Activated CD4-positive, alpha-beta T cell treated with anti-CD3 and anti-CD28 coated beads, Interleukin-10, Interleukin-2, amounts not matched to agents 100 ng/mL and 50 ng/mL, durations not matched to agents 16 hours and 8 hours (primary cell): Measurements from ENCODE around the gene NALCN.
A peak's percentile ranks its signal among the peaks of the same experiment; 100 is the strongest.

ENCODE experiments used
- DNase-seq: peaks from one replicate; pipeline ENCODE4 v3.0.0-alpha.2; 2020

The NALCN gene

DNA sequence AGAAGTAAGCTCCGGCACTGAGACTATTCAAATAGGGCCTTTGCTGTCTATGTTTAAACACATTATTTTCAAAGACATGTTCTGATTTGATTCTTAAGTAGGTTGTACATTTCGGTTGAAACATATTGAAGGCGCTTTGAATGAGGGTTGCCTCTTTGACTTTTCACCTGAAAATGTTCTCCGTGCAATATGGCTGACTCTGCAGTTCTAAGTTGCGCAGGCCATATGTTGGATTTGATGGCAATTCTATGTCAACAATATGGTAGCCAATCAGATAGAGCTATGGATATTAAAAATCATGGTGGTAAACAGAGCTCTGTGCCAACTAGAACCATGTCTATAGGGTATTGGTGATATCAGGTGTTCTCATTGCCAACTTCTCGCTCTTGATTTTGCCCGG lies 307.3 kb downstream of the NALCN start:
- DNase-seq = no peak

DNA sequence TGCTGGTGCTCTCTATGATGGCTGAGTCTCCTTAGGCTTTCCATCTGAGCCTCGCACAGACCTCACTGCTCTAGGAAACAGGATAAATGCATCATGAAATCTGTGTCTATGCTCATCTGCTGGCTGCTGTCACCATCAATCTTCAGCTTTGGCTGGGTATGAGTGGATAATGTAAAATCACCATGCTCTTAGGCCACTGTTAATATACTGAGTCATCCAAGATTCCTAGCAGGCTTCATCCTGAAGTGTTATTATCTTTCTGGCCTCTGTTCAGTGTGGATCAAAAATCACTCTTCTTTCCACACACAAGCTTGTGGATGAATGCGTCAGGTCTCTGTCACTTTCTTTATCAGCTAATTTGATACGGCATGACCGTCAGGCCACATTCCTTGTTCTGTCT lies 317.4 kb downstream of the NALCN start:
- DNase-seq = no peak

DNA sequence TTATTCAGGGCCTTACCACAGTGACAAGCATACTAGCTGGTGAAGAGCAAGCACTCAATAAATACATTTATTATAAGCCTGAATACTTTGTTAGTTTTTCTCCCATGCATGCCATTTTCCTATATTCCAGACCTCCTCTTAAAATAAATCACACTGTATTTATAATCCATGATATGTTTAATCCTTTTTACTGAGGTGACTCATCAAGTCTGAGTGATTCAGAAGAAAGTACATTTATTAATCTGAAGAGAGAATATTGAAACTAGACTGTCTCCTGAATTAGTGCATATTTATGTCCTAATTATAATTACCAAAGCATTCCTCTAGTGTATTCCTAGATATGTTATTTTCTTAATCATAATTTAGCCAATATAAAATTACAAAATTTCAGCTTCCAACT lies 323.3 kb downstream of the NALCN start:
- no peak for DNase-seq

DNA sequence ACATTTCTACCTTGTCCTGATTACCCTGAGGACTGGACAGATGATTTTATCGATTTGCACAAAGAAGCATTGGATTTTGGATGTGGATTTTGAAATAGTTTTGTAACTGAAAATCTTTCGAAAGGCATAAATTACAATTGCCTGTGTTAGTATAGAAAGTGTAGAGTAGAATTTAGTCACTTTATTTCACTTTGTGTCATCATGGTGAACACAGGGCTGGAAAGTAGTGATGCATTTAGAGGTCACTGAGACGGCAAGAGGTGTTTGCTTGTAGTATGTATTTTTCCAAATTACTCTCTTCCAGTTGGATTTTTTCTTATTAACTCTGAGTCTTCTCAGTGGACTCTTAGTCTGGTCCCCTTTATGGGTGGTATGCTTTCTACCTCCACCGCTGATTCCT lies 326.0 kb downstream of the NALCN start:
- DNase-seq = peak; percentile 16

DNA sequence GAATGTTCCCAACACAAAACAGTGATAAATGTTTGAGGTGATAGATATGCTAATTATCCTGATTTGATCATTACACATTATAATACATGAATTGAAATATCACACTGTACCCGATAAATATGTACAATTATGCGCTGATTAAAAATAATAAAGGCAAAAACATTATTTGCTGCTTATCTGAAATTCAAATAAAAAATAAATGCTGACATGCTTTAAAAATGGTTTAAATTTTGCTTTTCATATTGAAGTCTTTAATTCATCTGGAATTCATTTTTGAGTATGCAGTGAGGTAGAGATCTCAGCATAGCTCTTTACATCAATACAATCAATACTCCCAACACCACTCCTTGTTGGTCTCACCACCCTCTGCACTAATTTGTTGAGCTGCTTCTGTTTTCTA lies 330.8 kb downstream of the NALCN start:
- DNase-seq = no peak

DNA sequence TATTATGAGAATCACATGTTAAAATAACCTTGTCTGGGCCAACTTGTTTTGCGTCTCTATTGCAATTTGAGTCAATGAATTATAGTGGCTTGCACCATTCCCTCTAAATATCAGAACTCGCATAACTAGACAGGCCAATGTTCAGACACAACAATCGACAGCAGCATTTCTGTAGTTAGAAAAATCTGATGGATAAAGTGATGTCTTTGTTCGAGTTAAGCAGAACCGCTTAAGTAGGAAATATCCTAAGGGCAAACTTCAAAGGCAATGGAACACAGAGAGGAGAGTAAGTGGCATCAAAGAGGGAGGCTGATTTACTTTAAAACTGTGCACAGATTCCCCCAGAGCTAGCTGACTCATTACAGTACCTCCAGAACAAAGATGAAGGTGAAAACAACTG lies 333.9 kb downstream of the NALCN start:
- no peak for DNase-seq

DNA sequence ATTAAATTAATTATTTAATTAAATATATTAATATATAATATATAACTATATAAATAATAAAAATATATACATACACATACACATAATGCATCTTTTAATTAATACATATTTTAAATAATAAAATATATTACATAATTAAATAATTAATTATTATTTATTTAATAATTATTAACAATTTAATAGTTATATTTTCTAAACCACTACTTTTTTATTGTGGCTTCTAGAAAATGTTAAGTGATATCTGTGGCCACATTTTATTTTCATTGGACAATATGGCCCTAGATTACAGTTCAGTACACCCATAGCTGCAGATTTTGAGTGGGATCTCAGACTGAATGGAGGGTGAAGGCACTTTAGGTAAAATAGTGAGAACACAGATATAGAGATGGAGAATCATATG lies 335.7 kb downstream of the NALCN start:
- DNase-seq = no peak

DNA sequence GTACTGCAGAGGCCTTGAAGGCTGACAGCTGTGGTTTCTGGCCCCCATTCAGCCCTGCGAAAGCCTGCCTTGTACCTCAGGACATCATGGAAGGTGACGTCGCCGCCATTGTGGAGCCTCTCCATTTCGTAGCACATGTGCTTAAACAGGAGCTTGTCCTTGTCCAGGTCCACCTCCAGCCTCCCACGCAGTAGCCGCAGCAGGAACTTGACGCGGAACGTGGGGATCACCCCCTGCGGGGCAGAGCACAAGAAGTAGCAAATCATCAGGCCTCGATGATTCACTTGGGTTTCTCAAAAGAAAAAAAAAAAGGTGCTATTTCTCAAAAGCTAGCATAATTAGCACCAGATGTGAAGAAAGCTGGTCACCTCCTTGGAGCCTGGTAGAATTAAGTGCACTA lies 351.0 kb downstream of the NALCN start:
- DNase-seq = no peak

DNA sequence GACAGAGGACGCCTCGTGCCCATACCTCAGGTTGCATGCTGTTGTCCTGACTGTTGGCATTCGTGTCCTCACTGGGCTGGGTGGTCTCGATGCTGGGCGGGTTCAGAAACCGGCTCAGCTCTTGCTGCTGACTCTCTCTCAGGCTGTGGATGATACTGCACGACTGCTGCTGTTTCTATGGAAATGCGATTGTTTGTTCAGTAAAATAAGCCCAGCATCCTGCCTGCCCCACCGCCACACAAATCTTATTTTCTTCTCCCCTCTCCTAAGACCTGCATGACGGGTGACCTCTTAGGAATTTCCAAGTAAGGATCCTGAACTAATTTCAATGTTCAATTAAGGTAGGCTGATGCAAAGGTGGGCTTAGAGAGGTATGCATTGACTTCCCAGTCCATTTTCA lies 356.5 kb downstream of the NALCN start:
- DNase-seq = no peak

DNA sequence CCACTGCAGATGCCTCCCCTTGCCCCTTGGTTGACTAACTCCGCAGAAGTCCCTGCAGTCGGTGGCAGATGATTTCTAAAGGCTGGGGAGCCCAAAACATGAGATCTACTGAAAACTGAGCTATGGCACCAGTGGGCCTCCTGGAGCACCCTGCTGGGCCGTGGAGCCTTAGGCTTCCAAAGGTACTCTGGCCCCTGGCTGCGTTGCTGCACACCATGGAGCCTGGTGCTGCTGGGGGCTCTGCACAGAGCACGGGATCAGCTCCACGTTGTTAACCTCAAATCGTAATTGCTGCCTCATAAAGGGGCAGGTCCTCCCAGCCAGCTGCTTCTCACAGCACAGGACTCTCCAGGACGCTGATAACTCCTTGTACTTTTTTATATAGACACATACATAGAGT lies 357.5 kb downstream of the NALCN start:
- no peak for DNase-seq

DNA sequence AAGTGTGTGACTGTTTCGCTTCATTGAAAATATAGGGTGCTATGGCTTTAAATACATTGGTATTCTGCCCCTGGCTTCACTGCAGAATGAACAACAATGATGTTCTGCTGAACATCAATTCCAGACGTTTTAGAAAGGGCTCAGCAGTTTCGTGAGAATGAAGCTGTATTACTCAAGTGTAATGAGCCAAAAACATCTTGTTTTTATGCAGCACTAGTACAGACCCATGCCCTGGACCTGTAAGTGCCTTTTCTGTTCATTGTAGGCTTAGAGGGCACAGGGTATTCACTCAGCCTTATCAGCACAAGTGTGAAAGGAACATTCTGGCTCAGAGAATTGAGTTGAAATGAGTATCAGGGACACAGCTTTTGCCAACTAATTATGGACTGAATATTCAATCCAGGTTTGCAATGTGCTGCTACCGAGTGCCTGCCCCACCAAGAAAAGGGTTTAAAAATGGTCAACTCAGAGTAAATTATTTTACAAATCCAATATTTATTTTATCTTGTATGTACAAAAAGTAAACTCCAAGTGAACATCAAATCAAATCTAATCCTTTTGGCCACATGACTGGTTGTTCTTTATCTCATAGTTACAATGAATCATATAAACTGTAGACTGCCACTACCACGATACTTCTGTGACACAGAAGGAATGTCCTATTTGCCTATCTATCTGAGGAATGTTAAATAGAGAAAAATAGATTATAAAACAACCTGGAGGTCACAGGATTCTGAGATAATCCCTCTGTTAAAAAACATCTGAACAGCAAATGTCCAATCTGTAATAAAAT lies 362.8 kb downstream of the NALCN start:
- no peak for DNase-seq

DNA sequence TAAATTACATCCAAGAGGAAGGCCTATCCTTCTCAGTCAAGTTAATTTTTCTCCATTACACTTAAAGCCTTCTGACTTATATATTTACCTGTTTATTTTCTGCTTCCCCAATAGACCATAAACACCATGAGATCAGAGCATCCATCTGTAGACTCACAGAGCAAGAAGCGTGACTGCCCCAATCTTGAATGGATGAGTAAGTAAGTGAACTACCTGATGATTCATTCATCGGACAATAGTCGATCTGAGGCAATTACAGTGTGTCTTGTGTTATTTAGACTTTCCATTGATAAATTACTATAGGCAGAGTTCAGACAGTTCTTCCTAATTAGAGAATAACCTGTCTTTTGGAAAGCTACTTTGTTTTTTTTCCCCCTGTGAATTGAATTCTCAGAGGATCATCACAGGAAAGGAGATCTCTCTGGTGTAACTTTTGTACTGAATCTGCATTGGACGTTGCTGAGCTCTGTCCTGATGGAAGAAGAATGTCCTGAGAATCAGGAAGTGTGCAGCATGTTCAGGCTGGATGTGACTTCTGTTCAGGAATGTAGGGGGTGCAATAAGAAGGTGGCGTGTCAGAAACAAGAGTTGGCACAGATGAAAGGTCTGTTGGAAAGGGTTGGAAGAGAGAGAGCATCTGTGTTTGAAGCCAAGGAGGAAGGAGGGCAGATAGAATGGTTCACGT lies 367.0 kb downstream of the NALCN start:
- no peak for DNase-seq

DNA sequence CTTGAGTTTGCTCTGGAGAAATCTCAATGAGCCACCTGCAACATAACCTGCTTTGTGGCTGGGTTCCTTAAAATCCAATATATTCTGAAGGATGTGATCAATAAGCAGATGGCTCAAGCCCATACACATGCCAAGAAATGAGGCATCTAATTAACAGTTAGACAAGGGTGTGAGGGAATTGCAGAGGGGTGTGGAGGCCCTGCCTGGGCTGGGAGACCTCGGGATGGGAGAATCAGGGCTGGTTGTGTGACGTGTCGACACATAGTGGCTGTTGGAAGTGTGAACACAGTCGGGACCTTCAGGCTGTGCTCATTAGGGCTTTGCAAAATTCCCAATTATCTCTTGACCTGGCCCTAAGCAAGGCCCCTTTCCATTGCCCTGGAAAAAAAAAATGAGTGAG lies 379.8 kb downstream of the NALCN start:
- DNase-seq = no peak

DNA sequence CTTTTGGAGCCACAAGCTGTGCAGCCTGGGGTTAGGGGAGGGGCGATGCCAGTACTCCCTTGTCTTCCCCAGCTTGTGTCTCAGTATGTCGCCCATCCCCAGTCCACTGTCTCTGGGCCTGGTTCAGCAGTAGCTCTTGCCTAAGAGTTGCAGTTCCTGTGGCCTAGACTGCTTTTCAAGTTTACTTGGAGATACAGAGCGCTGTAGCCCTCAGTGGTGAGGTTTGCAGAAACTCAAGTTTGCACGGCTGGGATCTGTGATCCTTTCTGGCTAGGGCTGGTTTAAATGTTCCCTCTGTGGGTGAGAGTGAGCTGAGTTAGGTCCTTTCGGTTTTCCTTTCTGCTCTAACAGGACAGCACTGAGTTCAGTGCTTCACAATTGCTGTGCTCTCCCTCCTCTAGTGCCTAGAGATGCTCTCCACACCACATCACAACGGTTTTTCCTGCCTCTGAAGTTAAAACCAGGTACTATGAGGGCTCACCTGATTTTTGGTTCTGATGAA lies 381.1 kb downstream of the NALCN start:
- DNase-seq = no peak

DNA sequence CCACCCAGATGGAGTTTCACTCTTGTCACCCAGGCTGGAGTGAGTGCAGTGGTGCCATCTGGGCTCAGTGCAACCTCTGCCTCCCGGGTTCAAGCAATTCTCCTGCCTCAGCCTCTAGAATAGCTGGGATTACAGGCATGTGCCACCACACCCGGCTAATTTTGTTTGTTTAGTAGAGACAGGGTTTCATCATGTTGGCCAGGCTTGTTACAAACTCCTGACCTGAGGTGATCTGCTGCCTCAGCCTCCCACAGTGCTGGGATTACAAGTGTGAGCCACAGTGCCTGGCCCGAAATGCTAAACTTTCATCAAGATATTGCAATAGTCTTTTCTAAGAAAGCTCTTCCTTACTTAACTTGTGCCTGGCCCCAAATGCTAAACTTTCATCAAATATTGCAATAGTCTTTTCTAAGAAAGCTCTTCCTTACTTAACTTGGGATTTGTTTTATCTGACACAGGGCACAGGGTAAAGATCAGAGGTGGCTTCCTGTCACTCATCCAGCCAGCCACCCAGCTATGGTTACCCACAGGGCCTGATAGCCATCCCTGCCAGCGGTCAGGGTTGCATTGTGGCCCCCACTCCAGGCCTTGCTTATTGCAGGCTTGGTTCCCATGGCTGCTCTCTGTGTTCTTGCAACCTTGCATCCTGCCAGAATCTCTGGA lies 389.4 kb downstream of the NALCN start:
- no peak for DNase-seq

DNA sequence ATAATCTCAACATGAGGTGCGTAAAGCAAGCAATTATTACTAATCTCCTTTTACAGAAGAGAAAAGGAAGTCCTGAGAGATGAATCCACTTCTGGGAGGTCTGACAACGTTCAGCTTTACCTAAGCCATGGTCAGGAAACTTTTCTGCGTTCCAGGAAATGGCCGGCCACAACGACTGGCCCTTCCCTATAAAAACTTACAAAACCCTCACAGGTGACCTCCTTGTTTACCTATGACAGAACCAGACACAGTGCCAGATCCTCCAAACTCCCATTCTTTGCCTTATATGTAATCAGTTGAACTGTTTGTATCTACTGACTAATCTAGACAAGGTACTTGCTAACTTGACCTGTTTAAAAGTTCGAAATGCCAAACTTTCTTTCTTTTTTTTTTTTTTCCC lies 390.0 kb downstream of the NALCN start:
- DNase-seq = no peak

DNA sequence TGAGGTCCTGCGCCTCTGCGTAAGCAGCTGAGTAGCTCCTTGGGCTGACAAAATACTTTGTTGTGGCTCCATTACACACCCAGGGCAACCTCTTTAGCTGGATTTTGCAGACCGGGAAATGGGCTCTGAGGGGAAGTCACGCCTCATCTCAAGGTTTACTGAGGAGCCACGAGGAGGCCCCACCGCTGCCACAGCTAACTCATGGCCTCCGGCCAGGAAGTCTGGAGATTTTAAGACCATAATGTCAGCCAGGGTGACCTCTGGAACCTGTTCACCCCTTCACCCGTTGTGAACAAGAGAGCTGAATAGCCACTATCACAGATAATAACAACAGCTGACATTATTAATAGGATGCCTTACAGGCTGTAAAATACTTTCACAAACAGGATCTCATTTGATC lies 390.4 kb downstream of the NALCN start:
- no peak for DNase-seq

DNA sequence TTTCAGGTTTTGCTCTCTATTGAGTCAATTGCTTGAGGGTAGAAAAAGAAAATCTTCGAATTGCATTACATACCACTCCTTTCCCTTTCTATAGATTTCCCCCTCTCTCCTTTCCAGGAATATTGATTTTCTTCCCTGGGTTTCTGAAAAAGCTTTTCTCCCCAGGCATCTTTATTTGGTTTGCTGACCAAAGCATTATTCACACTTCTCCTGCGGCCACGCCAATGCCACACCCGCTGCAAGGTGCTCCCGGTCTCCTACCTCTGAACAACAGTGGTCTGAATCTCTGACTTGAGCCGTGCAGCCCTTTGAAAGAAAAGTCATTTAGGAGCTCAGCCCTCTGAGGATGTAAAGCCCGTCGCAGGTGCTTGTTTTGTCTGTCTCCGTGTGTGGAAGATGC lies 390.8 kb downstream of the NALCN start:
- no peak for DNase-seq

DNA sequence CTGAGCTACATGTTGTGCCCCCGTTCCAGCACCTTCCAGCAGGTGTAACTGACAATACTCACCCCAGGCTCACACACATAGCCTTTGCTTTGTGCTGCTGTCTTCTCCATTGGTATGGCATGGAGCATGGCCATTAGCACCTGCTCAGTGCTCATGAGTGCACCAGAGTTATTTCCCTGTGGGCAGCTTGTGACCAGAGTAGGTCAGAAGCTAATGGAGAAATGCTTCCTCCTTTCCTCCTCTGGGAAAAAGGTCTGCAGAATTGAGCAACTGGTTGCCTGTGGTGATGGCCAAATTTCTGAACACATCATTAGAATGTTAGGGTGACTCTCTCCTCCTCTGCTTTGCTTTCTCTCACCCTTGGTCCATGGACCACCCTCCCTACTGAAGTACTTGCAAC lies 397.2 kb downstream of the NALCN start:
- DNase-seq = no peak

DNA sequence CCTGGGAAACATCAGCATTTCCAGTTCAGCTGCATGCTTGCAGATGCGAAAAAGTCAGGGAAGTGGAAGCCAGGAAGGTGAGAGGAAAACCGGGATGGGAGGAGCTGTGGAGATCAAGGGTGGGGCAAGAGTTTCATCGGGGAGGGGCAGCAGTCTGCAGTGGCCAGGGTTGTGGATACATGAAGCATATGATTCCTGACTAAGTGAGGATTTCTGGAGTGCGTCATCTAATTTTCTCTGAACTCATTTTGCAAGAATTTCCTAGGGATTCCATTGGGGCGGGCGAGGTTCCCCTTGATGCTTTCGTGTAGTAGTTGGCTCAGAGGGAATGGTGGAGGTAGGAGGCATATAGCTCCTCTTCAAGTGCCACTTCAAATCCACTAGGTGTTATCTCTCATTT lies 397.6 kb downstream of the NALCN start:
- DNase-seq = no peak

DNA sequence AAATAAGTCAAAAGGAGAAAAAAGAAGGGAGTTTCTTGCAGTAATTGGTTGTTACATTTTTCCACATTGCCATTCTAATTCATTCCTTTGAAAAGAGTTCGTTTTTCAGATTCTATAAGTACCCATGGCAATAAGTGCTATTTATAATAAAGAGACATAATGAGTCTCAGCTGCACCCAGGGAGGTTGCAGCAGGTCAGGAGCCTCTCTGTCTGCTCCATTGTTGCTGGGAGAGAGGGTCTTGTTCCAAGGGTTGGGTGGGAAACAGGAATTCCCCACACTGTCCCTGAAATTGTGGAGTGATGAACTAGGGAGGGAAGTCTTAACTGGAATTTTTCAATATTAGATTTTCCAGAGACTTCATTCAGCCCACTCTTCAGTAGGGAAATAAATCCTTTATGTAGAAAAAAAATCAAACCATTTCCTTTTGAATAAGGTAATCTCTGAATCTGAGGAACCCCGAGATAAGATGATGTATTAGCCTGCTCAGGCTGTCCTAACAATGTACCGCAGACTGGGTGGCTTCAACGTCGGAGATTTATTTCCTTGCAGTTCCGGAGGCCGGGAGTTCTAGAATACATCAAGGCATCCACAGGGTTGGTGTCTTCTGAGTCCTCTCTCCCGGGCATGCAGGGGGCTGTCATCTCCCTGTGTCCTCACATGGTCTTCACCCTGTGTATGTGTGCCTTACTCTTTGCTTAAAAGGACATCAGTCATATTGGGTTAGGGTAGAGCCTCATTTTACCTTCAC lies 399.0 kb downstream of the NALCN start:
- no peak for DNase-seq

DNA sequence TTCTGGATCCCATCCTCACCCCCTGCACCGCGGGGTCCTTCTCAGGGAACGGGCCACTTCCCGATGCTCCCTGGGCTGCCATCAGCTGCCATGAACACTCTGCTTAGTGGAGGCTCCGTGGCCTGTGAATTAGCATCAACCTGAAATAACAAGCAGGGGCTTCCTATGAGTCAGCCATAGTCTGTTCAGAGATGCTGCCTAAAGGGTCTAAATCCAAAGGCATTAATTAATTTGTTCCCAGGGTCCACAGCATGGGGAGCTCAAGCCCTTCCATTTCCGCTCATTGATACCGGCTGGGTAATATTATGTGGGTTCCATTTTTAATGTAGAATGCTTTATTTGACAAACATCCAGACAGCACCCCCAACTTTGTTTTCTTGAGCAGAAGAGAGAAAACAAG lies 399.8 kb downstream of the NALCN start:
- no peak for DNase-seq

DNA sequence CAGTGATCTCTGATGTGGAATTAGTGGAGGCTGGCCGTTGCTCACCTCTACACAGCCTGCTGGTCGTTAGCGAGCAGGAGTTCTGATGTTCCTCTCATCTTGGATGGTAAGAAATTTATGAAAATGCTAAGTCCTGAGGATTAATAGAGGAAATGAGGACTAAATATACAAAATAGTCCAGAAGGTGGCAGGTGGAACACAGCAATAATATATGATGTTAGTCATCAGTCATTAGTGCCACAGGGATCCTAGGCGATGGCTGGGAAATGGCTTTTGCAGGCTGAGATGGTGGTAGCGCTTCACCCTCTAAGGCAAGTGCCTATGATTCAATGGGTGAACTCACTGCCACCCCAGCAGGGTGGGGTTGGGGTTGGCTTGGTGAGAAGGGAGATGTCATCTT lies 403.1 kb downstream of the NALCN start:
- no peak for DNase-seq
